ENCODE results near the gene SPEG. TPM values are rescaled to one million over a fixed set of nuclear protein-coding genes. Genes with fewer than 3 reads are reported as not detected.

The SPEG gene
- total RNA-seq, 2 experiments from 2014 or later, result 2.0 to 2.6 TPM

DNA sequence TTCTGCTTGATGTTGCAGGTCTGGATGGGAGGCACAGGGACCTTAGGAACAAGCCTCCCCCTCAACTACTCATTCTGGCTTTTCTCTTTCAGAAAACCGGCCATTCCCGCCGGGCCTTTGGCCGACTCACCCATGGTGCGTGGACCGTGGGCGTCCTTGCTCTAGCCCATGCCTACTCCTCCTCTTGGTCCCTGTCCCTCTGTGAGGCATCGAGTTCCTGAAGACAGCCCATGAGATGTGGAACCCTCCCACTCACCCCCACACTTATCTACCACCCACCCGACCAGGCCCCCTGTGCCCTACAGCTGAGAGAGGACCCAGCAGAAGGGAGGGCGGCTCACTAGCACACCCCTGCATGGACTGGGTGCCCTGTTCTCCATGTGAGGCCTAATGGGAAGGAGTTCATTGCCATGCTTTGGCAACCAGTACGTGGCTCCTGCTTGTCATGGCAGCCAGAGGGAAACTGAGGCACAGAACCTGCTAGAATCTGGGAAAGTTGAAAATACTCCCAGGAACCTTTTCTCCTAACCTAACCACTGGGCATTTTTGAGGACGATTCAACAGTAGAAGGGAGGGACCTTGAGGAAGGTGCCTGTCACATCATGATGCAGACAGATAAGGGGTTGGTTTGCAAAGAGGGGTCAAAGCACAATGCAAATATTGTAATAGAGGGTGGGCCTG is 8.5 kb downstream of the SPEG start:
- POLR2A ChIA-PET, result no interaction called here
- H3K36me3 Mint-ChIP-seq (ENCODE audit: low read depth), result no peaks in the 10 kb centered on the region
- H3K9me3 Mint-ChIP-seq, result no peaks in the 10 kb centered on the region
- peaks cover 13% of the 10 kb centered on the region for H3K4me1 Mint-ChIP-seq
- CTCF ChIA-PET, result interaction anchor here (1.7 kb wide), 1 partner anchor 67 kb away, joined by 3 read pairs; no protein-coding TSS in a partner anchor
- peaks cover 41% of the 10 kb centered on the region for H3K27me3 Mint-ChIP-seq
- H3K27ac Mint-ChIP-seq, result no peak overlapping the region
- no peak for DNase-seq
- H3K4me3 Mint-ChIP-seq, result peak overlapping the region; percentile 61

DNA sequence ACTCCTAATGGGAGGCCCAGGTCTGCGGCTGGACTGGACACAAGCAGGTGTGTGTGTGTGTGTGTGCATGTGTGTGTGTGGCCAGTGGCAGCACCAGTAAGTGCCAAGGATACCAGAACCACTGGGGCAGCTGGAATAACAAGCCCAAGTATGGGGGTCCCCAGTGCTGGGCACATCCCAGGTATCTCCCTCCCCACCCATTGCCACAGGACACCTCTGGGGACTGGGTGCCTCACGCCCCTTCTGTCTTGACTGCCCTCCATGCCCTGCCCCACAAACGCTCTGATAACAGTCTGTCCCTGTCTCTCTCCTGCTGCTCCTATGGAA is 9.0 kb downstream of the SPEG start:
- no peaks in the 10 kb centered on the region for H3K9me3 Mint-ChIP-seq
- ChIA-PET POLR2A (no interaction called here), CTCF (interaction anchor here (1.7 kb wide), 1 partner anchor 66 kb away, joined by 3 read pairs; no protein-coding TSS in a partner anchor)
- peaks cover 13% of the 10 kb centered on the region for H3K4me1 Mint-ChIP-seq
- no peaks in the 10 kb centered on the region for H3K36me3 Mint-ChIP-seq (ENCODE audit: low read depth)
- no peak overlapping the region for H3K27ac Mint-ChIP-seq
- H3K4me3 Mint-ChIP-seq, result no peak overlapping the region
- no peak for DNase-seq
- H3K27me3 Mint-ChIP-seq, result peaks cover 41% of the 10 kb centered on the region

DNA sequence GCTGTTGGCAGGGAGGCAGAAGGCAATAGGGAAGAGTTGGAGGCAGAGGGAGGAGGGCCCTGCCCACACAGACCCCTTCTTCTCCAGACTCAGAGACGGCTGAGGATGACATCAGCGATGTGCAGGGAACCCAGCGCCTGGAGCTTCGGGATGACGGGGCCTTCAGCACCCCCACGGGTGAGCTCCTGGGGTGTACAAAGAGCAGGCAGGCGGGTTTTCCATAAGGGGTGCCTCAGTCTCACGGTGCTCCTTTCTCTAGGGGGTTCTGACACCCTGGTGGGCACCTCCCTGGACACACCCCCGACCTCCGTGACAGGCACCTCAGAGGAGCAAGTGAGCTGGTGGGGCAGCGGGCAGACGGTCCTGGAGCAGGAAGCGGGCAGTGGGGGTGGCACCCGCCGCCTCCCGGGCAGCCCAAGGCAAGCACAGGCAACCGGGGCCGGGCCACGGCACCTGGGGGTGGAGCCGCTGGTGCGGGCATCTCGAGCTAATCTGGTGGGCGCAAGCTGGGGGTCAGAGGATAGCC is 10.0 kb downstream of the SPEG start:
- H3K27ac Mint-ChIP-seq, result no peak overlapping the region
- no peaks in the 10 kb centered on the region for H3K36me3 Mint-ChIP-seq (ENCODE audit: low read depth)
- H3K4me1 Mint-ChIP-seq, result peaks cover 13% of the 10 kb centered on the region
- CTCF ChIA-PET, result no interaction called here
- no peak for DNase-seq
- peaks cover 46% of the 10 kb centered on the region for H3K27me3 Mint-ChIP-seq
- no peak overlapping the region for H3K4me3 Mint-ChIP-seq
- POLR2A ChIA-PET, result no interaction called here
- no peaks in the 10 kb centered on the region for H3K9me3 Mint-ChIP-seq

DNA sequence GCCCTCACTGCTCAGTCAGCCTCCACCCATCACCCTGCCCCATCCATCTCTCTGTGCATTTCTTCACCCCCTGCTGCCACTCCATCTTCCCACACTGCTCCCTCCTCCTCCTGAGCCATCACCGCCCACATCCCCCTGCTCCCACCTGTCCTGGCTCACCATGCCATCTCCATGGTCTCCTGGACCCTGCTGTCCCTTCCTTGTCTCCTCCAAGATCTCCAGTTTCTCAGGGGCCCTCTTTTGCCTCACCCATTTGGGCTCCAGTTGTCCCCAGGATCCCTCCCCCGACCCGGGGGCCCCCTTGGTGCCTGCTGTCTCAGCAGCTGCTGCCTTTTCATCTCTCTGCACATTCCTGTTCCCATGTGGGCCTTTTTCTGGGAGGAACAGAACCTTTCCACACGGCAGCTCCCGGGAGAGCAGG is 10.6 kb downstream of the SPEG start:
- no peaks in the 10 kb centered on the region for H3K9me3 Mint-ChIP-seq
- ChIA-PET CTCF (no interaction called here), POLR2A (no interaction called here)
- H3K27me3 Mint-ChIP-seq, result peaks cover 52% of the 10 kb centered on the region
- H3K36me3 Mint-ChIP-seq (ENCODE audit: low read depth), result no peaks in the 10 kb centered on the region
- H3K4me1 Mint-ChIP-seq, result peaks cover 13% of the 10 kb centered on the region
- H3K27ac Mint-ChIP-seq, result no peak overlapping the region
- no peak for DNase-seq
- H3K4me3 Mint-ChIP-seq, result no peak overlapping the region

DNA sequence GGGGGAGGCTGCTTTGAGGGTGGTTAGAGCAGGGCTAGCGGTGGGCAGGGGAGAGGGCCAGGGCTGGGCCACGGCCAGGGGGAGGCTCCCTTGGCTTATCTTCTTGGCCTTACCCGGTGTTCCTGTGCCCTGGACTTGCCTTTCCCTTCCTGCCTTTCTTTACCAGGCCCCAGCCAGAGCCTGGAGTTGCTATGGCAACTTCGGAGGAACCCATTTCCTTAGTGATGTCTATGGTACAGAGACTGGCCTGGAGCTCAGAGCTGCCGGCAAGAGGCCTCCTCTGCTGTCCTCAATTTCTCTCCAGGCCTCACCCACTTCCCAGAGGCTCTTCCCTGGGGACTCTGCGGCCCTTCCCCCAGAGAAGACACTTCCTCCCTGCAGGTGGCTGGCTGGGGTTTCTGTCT is 11.5 kb downstream of the SPEG start:
- DNase-seq, result no peak
- CTCF ChIA-PET, result interaction anchor here (1.5 kb wide), 1 partner anchor 13 kb away, joined by 6 read pairs; no protein-coding TSS in a partner anchor
- H3K36me3 Mint-ChIP-seq (ENCODE audit: low read depth), result no peaks in the 10 kb centered on the region
- H3K4me3 Mint-ChIP-seq, result no peak overlapping the region
- H3K4me1 Mint-ChIP-seq, result peaks cover 11% of the 10 kb centered on the region
- peaks cover 48% of the 10 kb centered on the region for H3K27me3 Mint-ChIP-seq
- no peak overlapping the region for H3K27ac Mint-ChIP-seq
- H3K9me3 Mint-ChIP-seq, result no peaks in the 10 kb centered on the region
- POLR2A ChIA-PET, result no interaction called here

DNA sequence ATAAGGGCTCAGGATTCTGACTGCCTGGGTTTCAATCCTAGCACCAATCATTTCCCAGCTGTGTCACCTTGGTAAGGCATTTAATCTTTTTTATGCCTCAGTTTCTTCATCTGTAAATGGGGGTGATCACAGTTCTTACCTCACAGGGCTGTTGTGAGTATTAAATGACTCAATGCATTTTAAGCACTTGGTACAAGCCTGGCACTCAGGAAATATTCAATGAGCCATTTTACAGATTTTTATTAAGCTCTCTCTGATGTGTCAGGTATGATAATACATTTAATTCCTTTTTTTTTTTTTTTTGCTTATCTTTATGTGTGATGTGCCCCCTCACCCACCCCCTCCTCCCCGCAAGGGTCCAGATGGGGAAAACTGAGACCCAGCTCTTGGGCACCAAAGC is 12.0 kb downstream of the SPEG start:
- no peak overlapping the region for H3K4me3 Mint-ChIP-seq
- H3K4me1 Mint-ChIP-seq, result peaks cover 6% of the 10 kb centered on the region
- H3K36me3 Mint-ChIP-seq (ENCODE audit: low read depth), result no peaks in the 10 kb centered on the region
- no peak for DNase-seq
- no peak overlapping the region for H3K27ac Mint-ChIP-seq
- H3K27me3 Mint-ChIP-seq, result peaks cover 42% of the 10 kb centered on the region
- ChIA-PET POLR2A (no interaction called here), CTCF (interaction anchor here (0.7 to 1.5 kb wide), 4 partner anchors 9 to 83 kb away, joined by 3 to 6 read pairs (median 4); no protein-coding TSS in a partner anchor)
- H3K9me3 Mint-ChIP-seq, result no peaks in the 10 kb centered on the region

DNA sequence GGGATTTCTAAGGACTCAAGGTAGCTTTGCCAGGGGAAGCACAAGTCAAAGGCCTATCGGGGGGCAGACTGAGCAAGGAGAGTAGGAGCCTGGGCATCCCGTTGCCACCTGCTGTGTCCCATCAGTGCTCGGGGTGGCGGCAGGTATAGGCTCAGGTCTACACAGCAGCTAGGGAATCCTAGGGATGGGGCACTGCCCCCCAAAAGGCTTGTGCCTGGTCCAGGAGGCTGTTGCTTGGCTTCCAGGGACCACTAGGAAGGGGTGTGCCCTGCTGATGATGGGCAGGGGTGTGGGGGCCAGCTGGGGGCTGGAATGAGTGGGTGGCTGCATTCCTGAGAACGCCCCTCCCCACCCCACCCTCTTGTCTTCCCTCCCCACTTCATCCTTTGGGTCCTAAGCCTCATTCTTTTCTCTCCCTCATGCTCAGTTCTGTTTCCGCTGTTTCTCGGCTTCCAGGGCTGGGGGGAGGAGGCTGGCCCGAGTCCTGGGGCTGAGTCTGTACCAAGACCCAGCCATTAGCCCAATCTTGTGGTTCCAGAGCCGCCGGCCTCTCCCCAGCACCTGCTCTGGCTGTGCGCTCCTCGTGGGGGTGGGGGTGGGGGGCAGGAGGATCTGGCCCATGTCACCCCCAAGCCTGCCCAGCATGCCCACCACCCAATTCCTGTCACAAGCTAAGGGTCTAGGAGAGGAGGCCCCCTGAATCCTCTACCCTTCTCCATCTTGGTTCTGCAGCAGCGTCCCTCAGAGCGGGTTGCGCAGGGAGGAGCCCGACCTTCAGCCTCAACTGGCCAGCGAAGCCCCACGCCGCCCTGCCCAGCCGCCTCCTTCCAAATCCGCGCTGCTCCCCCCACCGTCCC is 12.8 kb downstream of the SPEG start:
- POLR2A ChIA-PET, result no interaction called here
- H3K9me3 Mint-ChIP-seq, result no peaks in the 10 kb centered on the region
- CTCF ChIA-PET, result interaction anchor here (0.7 to 1.5 kb wide), 4 partner anchors 8 to 82 kb away, joined by 3 to 6 read pairs (median 4); no protein-coding TSS in a partner anchor
- H3K4me1 Mint-ChIP-seq, result peaks cover 10% of the 10 kb centered on the region
- no peak for DNase-seq
- no peak overlapping the region for H3K4me3 Mint-ChIP-seq
- peaks cover 41% of the 10 kb centered on the region for H3K27me3 Mint-ChIP-seq
- H3K27ac Mint-ChIP-seq, result no peak overlapping the region
- no peaks in the 10 kb centered on the region for H3K36me3 Mint-ChIP-seq (ENCODE audit: low read depth)

DNA sequence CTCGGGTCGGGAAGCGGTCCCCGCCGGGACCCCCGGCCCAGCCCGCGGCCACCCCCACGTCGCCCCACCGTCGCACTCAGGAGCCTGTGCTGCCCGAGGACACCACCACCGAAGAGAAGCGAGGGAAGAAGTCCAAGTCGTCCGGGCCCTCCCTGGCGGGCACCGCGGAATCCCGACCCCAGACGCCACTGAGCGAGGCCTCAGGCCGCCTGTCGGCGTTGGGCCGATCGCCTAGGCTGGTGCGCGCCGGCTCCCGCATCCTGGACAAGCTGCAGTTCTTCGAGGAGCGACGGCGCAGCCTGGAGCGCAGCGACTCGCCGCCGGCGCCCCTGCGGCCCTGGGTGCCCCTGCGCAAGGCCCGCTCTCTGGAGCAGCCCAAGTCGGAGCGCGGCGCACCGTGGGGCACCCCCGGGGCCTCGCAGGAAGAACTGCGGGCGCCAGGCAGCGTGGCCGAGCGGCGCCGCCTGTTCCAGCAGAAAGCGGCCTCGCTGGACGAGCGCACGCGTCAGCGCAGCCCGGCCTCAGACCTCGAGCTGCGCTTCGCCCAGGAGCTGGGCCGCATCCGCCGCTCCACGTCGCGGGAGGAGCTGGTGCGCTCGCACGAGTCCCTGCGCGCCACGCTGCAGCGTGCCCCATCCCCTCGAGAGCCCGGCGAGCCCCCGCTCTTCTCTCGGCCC is 13.6 kb downstream of the SPEG start:
- Mint-ChIP-seq H3K4me1 (peaks cover 4% of the 10 kb centered on the region), H3K27ac (no peak overlapping the region), H3K36me3 (ENCODE audit: low read depth) (no peaks in the 10 kb centered on the region), H3K9me3 (no peaks in the 10 kb centered on the region), H3K27me3 (peaks cover 33% of the 10 kb centered on the region), H3K4me3 (no peak overlapping the region)
- POLR2A ChIA-PET, result no interaction called here
- no peak for DNase-seq
- CTCF ChIA-PET, result no interaction called here

DNA sequence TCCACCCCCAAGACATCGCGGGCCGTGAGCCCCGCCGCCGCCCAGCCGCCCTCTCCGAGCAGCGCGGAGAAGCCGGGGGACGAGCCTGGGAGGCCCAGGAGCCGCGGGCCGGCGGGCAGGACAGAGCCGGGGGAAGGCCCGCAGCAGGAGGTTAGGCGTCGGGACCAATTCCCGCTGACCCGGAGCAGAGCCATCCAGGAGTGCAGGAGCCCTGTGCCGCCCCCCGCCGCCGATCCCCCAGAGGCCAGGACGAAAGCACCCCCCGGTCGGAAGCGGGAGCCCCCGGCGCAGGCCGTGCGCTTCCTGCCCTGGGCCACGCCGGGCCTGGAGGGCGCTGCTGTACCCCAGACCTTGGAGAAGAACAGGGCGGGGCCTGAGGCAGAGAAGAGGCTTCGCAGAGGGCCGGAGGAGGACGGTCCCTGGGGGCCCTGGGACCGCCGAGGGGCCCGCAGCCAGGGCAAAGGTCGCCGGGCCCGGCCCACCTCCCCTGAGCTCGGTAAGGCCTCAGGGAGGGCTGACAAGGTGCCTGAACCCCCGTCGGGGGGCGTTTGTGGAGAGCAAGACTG is 14.2 kb downstream of the SPEG start:
- Mint-ChIP-seq H3K27ac (no peak overlapping the region), H3K4me1 (peaks cover 4% of the 10 kb centered on the region), H3K27me3 (peaks cover 27% of the 10 kb centered on the region), H3K4me3 (no peak overlapping the region), H3K36me3 (ENCODE audit: low read depth) (no peaks in the 10 kb centered on the region), H3K9me3 (no peaks in the 10 kb centered on the region)
- ChIA-PET CTCF (interaction anchor here (0.9 kb wide), 1 partner anchor 10 kb away, joined by 3 read pairs; no protein-coding TSS in a partner anchor), POLR2A (no interaction called here)
- DNase-seq, result no peak

DNA sequence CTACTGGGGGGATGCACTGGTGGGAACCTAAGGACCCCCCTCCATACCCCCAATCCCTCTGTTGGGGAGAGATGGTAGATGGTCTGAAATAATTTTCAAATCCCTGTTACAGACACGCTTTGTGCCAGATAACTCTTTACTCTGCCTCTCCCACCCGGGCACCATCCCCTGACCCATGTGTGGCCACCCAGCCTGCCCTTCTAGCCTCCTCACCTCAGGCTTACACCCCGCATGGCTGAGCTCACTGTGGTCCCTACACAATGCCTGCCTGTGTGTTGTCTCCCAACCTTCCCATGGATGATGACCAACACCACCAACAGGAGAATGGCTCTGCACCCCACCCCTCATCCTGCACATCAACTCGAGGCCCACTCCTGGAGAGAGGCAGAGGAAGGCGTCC is 15.0 kb downstream of the SPEG start:
- Mint-ChIP-seq H3K9me3 (no peaks in the 10 kb centered on the region), H3K36me3 (ENCODE audit: low read depth) (no peaks in the 10 kb centered on the region), H3K4me3 (no peak overlapping the region), H3K27me3 (peaks cover 27% of the 10 kb centered on the region), H3K4me1 (peaks cover 4% of the 10 kb centered on the region), H3K27ac (no peak overlapping the region)
- CTCF ChIA-PET, result interaction anchor here (0.9 kb wide), 1 partner anchor 10 kb away, joined by 3 read pairs; no protein-coding TSS in a partner anchor
- DNase-seq, result no peak
- POLR2A ChIA-PET, result no interaction called here

DNA sequence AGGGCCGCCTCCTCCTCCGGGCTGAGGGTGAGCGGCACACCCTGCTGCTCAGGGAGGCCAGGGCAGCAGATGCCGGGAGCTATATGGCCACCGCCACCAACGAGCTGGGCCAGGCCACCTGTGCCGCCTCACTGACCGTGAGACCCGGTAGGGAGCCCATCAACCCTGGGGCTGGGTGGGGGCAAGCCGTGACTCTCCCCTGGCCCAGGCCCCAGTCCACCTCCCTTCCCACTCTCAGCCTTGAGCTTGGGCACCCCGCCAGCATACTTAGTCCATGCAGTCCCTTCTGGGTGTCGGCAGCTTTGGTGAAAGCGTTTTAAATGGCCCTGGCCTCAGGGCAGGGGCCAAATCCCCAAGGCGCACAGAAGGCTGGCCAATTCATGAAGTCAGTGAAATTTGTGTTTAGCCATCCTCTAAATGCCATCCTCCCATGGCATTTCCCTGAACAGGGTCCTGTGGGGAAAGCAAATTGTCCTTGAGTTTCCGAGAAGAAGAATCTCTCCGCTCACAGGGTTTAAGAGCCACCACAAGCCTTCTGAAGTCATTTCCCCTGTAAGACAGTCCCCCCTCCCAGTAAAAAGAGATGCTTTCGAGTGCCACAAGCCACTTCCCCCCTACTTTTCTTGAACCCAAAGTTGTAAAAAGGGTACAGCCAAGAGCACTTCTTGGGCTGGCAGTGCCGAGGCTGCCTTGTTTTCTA is 17.2 kb downstream of the SPEG start:
- Mint-ChIP-seq H3K9me3 (no peaks in the 10 kb centered on the region), H3K4me1 (peaks cover 4% of the 10 kb centered on the region), H3K4me3 (no peak overlapping the region), H3K27ac (no peak overlapping the region), H3K27me3 (peaks cover 23% of the 10 kb centered on the region), H3K36me3 (ENCODE audit: low read depth) (no peaks in the 10 kb centered on the region)
- DNase-seq, result no peak
- POLR2A ChIA-PET, result no interaction called here
- CTCF ChIA-PET, result interaction anchor here (0.5 to 1.5 kb wide), 3 partner anchors 7 to 676 kb away, joined by 3 read pairs; no protein-coding TSS in a partner anchor
